GM13977 (cell line): ENCODE results near the gene COPS6.

Source experiments
- DNase-seq: peaks from one replicate; pipeline ENCODE4 v3.0.0; 2012; ENCODE audit warnings: low spot score
- CTCF ChIP-seq: IDR thresholded peaks from 2 replicates; pipeline ENCODE4 v1.5.1; 2012; ENCODE audit warnings: mild to moderate bottlenecking, control low read depth; ENCODE audit not compliant: insufficient read depth; ENCODE audit errors: extremely low read depth, missing control alignments
- in situ Hi-C: fragments of 300-500 bp; cut with MboI; formaldehyde crosslinking; loops from one replicate; pipeline ENCODE4 v1.12.0; 2022; ENCODE audit warnings: low sequenced_read_pairs, low pct_unique_long_range_greater_than_20kb, mixed read lengths, inconsistent platforms; ENCODE audit not compliant: unreplicated experiment

The COPS6 gene

DNA sequence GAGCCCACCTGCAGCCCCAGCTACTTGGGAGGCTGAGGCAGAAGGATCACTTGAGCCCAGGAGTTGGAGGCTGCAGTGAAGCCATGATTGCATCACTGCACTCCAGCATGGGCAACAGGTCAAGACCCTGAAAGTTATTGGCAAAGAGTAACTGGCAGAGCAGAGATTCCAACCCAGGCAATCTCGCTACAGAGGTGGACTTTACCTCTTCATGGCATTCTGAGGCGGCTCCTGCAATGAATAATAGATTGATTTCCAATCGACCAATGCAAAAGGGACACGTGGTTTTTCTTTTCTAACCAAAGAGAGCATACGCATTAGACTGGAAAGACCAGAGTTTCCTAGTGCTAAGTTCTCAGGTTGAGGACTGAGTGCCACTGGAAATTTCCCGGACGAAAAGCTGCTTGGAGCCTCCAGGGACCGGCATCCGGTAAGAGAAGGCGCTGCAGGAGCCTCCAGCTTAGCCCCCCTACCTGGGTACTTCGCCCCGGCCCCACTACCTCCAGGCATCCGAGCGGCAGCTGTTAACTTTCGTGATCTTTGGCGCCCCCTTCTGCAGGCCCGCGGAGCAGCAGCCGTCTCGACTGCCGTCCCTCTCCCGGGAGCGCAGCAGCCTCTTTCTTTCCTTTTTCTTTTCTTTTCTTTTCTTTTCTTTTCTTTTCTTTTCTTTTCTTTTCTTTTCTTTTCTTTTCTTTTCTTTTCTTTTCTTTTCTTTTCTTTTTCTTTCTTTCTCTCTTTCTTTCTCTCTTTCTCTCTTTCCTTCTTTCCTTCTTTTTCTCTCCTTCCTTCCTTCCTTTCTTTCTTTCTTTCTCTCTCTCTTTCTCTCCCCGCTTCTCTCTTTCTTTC is 42.1 kb downstream of the COPS6 start:
- in situ Hi-C loops, result loop anchor here (10.0 kb wide), 1 partner anchor 214 kb away; no protein-coding TSS in a partner anchor
- peak; percentile 94 for TF ChIP-seq CTCF
- peak; percentile 83 for DNase-seq

- peak; percentile 2 for TF ChIP-seq CTCF
- DNase-seq, result no peak
- in situ Hi-C loops, result loop anchor here (10.0 kb wide), 1 partner anchor 213 kb away; no protein-coding TSS in a partner anchor
Measured at GRCh38 chr7:100132126-100132525, 43.4 kb downstream of the COPS6 start.

GRCh38 chr7:100132697-100133151 is 44.0 kb downstream of the COPS6 start:
- DNase-seq, result peak; percentile 80
- in situ Hi-C loops, result loop anchor here (10.0 kb wide), 1 partner anchor 212 kb away; no protein-coding TSS in a partner anchor
- peak; percentile 97 for TF ChIP-seq CTCF

GRCh38 chr7:100137851-100138760 is 49.3 kb downstream of the COPS6 start:
- no peak for TF ChIP-seq CTCF
- no peak for DNase-seq
- in situ Hi-C loops, result loop anchor here (10.0 kb wide), 1 partner anchor 207 kb away; no protein-coding TSS in a partner anchor

DNA sequence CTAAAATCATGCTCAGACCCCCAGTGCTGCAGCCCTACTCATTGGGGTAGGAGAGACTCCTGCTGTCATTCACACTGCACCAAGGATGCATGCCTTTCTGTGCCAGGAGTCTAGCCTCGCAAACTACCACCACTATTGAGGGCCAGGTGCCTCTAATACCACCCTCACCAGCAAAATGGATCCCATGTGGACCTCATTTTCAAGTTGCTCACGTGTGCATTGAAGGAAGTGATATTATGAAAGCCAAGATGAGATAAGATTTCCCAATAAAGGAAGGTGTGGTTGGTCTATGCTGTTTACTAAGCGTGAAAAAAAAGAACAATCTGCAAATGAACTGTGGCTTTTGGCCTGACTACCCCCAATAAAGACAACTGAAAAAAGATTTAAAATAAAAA is 52.8 kb downstream of the COPS6 start:
- in situ Hi-C loops, result no loop called here
- no peak for DNase-seq
- TF ChIP-seq CTCF, result no peak
